ENCODE data around the gene KIF12. TPM values are rescaled to one million over a fixed set of nuclear protein-coding genes. Genes with fewer than 3 reads are reported as not detected.

The KIF12 gene
- total and polyA plus RNA-seq, 2 donors (not counting 1 experiment from before 2014, with no cell fraction given): not detected

GRCh38 chr9:114123031-114123977 is 24.2 kb upstream of the KIF12 start:
- WGBS (ENCODE audit: insufficient coverage): 85% methylated on average over 9 of the region's 9 CpGs
- H3K9me3 ChIP-seq (ENCODE audit: control extremely low read depth in 1 of 3, control insufficient read depth in 2 of 3, insufficient read depth in 1 of 3, low read length in 2 of 3): peaks cover 1 to 13% (median 7%) of the 10 kb centered on the region in 3 donors
- H4K20me1 ChIP-seq (ENCODE audit: control insufficient read depth, insufficient read depth, low read length, poor library complexity, severe bottlenecking): no peaks in the 10 kb centered on the region
- H3K9ac ChIP-seq (ENCODE audit: low read length): no peak overlapping the region
- H2AFZ ChIP-seq (ENCODE audit: insufficient read depth, low read depth, low read length, poor library complexity, severe bottlenecking): no peak overlapping the region
- no peaks in the 10 kb centered on the region for H3K36me3 ChIP-seq (replicated peaks in 1 of 2; ENCODE audit: control extremely low read depth in 1 of 2, control insufficient read depth in 1 of 2, extremely low read depth in 1 of 2, insufficient read depth in 2 of 2, low read length in 1 of 2)
- POLR2A ChIA-PET: no interaction called here
- CTCF ChIA-PET: no interaction called here
- no peaks in the 10 kb centered on the region for H3K27me3 ChIP-seq (replicated peaks in 1 of 4; ENCODE audit: control extremely low read depth in 1 of 4, control insufficient read depth in 3 of 4, insufficient read depth in 4 of 4, low read length in 3 of 4)
- H3K4me3 ChIP-seq (ENCODE audit: control extremely low read depth in 1 of 5, extremely low read depth in 1 of 5, insufficient read depth in 1 of 5, low read depth in 2 of 5, low read length in 4 of 5): no peak overlapping the region
- ATAC-seq (ENCODE audit: low read depth): no peak
- no peak overlapping the region for H3K27ac Mint-ChIP-seq
- no peaks in the 10 kb centered on the region for H3K79me2 ChIP-seq (ENCODE audit: control insufficient read depth, insufficient read depth, low read length)
- no peak overlapping the region for H3K27ac ChIP-seq (ENCODE audit: low read length in 2 of 2)
- H3K4me1 Mint-ChIP-seq: no peaks in the 10 kb centered on the region
- H3K9me3 Mint-ChIP-seq (ENCODE audit: insufficient read depth): peaks cover 8% of the 10 kb centered on the region
- DNase-seq: no peak
- H3K4me2 ChIP-seq (replicated peaks; ENCODE audit: low read depth, low read length, poor library complexity, severe bottlenecking): no peak overlapping the region
- intact Hi-C loops (cut with micrococcal nuclease): no loop called here
- H3K27me3 Mint-ChIP-seq: peaks cover 23% of the 10 kb centered on the region
- H3K4me3 Mint-ChIP-seq: no peak overlapping the region
- TF ChIP-seq EZH2 (IDR thresholded peaks at IDR 0.05; ENCODE audit: borderline replicate concordance, insufficient read depth, low read depth, low read length, poor library complexity, severe bottlenecking): no peak
- no peak for TF ChIP-seq CTCF (IDR thresholded peaks at IDR 0.05)
- H3K4me1 ChIP-seq (ENCODE audit: control insufficient read depth in 2 of 2, insufficient read depth in 2 of 2, low read length in 2 of 2): no peaks in the 10 kb centered on the region
